ENCODE results near the gene KPNA6. TPM values are rescaled to one million over a fixed set of nuclear protein-coding genes. Genes with fewer than 3 reads are reported as not detected.
A peak's percentile ranks its signal among the peaks of the same experiment; 100 is the strongest.
"Not testable (repeated sequence)": the region's sequence is repeated elsewhere in the genome, so short reads cannot be mapped to it uniquely, and the experiment has no call there.

Gene KPNA6
- total RNA-seq, 1 donor from 2014 or later: 95.3 TPM

DNA sequence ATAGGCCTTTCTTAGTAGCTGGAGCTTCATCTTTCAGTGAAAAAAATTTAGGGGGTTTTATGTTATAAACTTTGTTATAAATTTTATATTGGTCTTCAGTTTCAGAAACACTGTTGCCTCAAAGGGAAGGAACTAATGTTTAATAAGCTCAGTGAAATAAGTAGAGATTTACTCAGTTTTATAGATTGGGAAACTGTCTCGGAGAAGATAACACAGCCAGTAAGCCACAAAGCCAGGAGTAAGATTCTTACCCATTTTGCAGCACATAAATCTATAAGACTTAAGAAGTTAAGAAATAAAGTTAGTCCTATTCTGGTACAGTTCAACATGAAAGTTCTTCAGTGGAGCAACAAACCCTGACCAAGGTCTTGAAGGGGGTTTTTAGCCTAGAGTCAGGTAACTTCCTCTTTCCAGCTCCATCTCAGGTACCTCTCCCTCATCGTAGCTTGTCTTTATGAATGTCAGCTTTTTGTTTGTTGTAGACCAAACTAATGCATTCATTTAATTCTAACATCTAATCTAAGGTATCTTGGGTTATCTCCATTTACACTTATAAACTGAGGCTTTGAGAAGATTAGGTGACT, 3.3 kb downstream of the KPNA6 start:
- H3K4me3 Mint-ChIP-seq (ENCODE audit: unreplicated experiment): no peak overlapping the region
- no peaks in the 10 kb centered on the region for H3K9me3 Mint-ChIP-seq (ENCODE audit: unreplicated experiment)
- peaks cover 3% of the 10 kb centered on the region for H3K36me3 Mint-ChIP-seq (ENCODE audit: low read depth, unreplicated experiment)
- peak overlapping the region; percentile 33 for H3K27ac Mint-ChIP-seq (ENCODE audit: unreplicated experiment)
- TF ChIP-seq, protein P1, sequence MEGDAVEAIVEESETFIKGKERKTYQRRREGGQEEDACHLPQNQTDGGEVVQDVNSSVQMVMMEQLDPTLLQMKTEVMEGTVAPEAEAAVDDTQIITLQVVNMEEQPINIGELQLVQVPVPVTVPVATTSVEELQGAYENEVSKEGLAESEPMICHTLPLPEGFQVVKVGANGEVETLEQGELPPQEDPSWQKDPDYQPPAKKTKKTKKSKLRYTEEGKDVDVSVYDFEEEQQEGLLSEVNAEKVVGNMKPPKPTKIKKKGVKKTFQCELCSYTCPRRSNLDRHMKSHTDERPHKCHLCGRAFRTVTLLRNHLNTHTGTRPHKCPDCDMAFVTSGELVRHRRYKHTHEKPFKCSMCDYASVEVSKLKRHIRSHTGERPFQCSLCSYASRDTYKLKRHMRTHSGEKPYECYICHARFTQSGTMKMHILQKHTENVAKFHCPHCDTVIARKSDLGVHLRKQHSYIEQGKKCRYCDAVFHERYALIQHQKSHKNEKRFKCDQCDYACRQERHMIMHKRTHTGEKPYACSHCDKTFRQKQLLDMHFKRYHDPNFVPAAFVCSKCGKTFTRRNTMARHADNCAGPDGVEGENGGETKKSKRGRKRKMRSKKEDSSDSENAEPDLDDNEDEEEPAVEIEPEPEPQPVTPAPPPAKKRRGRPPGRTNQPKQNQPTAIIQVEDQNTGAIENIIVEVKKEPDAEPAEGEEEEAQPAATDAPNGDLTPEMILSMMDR (IDR thresholded peaks at IDR 0.05; ENCODE audit: unreplicated experiment): no peak
- peaks cover 7% of the 10 kb centered on the region for H3K27me3 Mint-ChIP-seq (ENCODE audit: unreplicated experiment)
- DNase-seq (ENCODE audit: low spot score): no peak
- H3K4me1 Mint-ChIP-seq (ENCODE audit: unreplicated experiment): peaks cover 6% of the 10 kb centered on the region

DNA sequence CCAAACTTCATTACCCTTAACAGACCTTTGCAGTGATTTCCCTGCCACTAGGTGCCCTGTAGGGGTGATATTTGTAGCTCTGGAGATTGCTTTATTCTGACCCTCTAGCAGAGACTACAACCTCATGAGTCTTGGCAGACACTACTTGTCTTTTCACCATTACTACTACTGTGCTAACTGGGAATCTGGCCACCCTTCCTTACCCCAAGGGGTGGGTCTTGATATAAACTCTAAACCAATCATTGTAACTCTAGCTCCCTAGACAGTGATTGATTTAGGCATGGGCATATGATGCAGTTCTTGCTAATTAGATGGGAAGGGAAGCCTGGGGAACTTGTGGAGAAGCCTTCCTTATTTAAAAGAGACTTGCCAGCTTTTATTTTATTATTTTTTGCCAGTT, 3.9 kb downstream of the KPNA6 start:
- TF ChIP-seq, protein P1 (IDR thresholded peaks at IDR 0.05; ENCODE audit: unreplicated experiment): no peak
- H3K36me3 Mint-ChIP-seq (ENCODE audit: low read depth, unreplicated experiment): peaks cover 3% of the 10 kb centered on the region
- DNase-seq (ENCODE audit: low spot score): no peak
- H3K4me1 Mint-ChIP-seq (ENCODE audit: unreplicated experiment): peaks cover 6% of the 10 kb centered on the region
- H3K27ac Mint-ChIP-seq (ENCODE audit: unreplicated experiment): no peak overlapping the region
- no peaks in the 10 kb centered on the region for H3K9me3 Mint-ChIP-seq (ENCODE audit: unreplicated experiment)
- H3K27me3 Mint-ChIP-seq (ENCODE audit: unreplicated experiment): peaks cover 7% of the 10 kb centered on the region
- H3K4me3 Mint-ChIP-seq (ENCODE audit: unreplicated experiment): no peak overlapping the region

GRCh38 chr1:32112806-32113375, 5.0 kb downstream of the KPNA6 start:
- Mint-ChIP-seq H3K27ac (ENCODE audit: unreplicated experiment) (no peak overlapping the region), H3K27me3 (ENCODE audit: unreplicated experiment) (peaks cover 7% of the 10 kb centered on the region), H3K4me1 (ENCODE audit: unreplicated experiment) (peaks cover 6% of the 10 kb centered on the region), H3K4me3 (ENCODE audit: unreplicated experiment) (no peak overlapping the region), H3K36me3 (ENCODE audit: low read depth, unreplicated experiment) (peaks cover 3% of the 10 kb centered on the region), H3K9me3 (ENCODE audit: unreplicated experiment) (no peaks in the 10 kb centered on the region)
- no peak for DNase-seq (ENCODE audit: low spot score)
- TF ChIP-seq, protein P1 (IDR thresholded peaks at IDR 0.05; ENCODE audit: unreplicated experiment): no peak

DNA sequence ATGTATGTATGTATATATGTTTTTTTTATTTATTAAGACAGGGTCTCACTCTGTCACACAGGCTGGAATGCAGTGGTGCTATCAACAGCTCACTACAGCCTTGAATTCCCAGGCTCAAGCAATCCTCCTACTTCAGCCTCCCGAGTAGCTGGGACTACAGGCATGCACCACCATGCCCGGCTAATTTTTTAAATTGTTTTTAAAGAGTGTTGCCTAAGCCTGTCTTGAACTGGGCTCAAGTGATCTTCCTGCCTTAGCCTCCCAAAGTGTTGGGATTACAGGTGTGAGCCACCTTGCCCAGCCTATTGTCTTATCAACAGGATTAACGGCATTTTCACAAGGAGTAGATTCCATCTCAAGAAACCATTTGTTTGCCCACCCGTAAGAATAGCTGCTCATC, 5.6 kb downstream of the KPNA6 start:
- H3K9me3 Mint-ChIP-seq (ENCODE audit: unreplicated experiment); H3K27me3 Mint-ChIP-seq (ENCODE audit: unreplicated experiment); H3K4me3 Mint-ChIP-seq (ENCODE audit: unreplicated experiment): not testable (repeated sequence)

GRCh38 chr1:32114420-32114819, 6.6 kb downstream of the KPNA6 start:
- TF ChIP-seq, protein P1 (IDR thresholded peaks at IDR 0.05; ENCODE audit: unreplicated experiment): no peak

More for the DNA sequence above, 5.6 kb downstream of the KPNA6 start:
- not testable (repeated sequence) for DNase-seq (ENCODE audit: low spot score); H3K27ac Mint-ChIP-seq (ENCODE audit: unreplicated experiment); H3K4me1 Mint-ChIP-seq (ENCODE audit: unreplicated experiment); H3K36me3 Mint-ChIP-seq (ENCODE audit: low read depth, unreplicated experiment)

More at GRCh38 chr1:32114420-32114819, 6.6 kb downstream of the KPNA6 start:
- Mint-ChIP-seq H3K27ac (ENCODE audit: unreplicated experiment) (no peak overlapping the region), H3K4me3 (ENCODE audit: unreplicated experiment) (no peak overlapping the region), H3K9me3 (ENCODE audit: unreplicated experiment) (no peaks in the 10 kb centered on the region), H3K36me3 (ENCODE audit: low read depth, unreplicated experiment) (peaks cover 3% of the 10 kb centered on the region), H3K27me3 (ENCODE audit: unreplicated experiment) (peaks cover 4% of the 10 kb centered on the region), H3K4me1 (ENCODE audit: unreplicated experiment) (peaks cover 1% of the 10 kb centered on the region)
- no peak for DNase-seq (ENCODE audit: low spot score)

Measured in endothelial cell (in vitro differentiated cells).